ENCODE data around the gene PIK3C2A. TPM values are rescaled to one million over a fixed set of nuclear protein-coding genes. Genes with fewer than 3 reads are reported as not detected.

PIK3C2A gene
- total and polyA plus RNA-seq, 4 donors: 8.2 to 89.9 (median 13.7) TPM

GRCh38 chr11:17179970-17180369, 27.8 kb downstream of the PIK3C2A start:
- Histone ChIP-seq H3K36me3 (ENCODE audit: control insufficient read depth in 4 of 4, insufficient read depth in 3 of 4, low read depth in 1 of 4, low read length in 3 of 4) (peaks cover 0 to 2% (median 0%) of the 10 kb centered on the region in 4 donors), H3K4me3 (ENCODE audit: low read depth in 1 of 3, low read length in 3 of 3) (no peak overlapping the region), H3K4me1 (ENCODE audit: control insufficient read depth in 4 of 4, insufficient read depth in 4 of 4, low read length in 3 of 4) (peaks cover 0 to 3% (median 0%) of the 10 kb centered on the region in 4 donors), H3K9me3 (ENCODE audit: control insufficient read depth in 4 of 4, low read length in 3 of 4) (no peaks in the 10 kb centered on the region), H3K27me3 (ENCODE audit: control insufficient read depth in 4 of 4, insufficient read depth in 4 of 4, low read length in 3 of 4) (no peaks in the 10 kb centered on the region), H3K27ac (ENCODE audit: low read depth in 1 of 2, low read length in 2 of 2) (no peak overlapping the region), H3K9ac (ENCODE audit: low read depth in 1 of 2, low read length in 2 of 2) (no peak overlapping the region)
- no peak for DNase-seq (ENCODE audit: low spot score)
- TF ChIP-seq TAF1 (conservative IDR thresholded peaks at IDR 0.05) (no peak), HNF4A (conservative IDR thresholded peaks at IDR 0.05) (no peak), EGR1 (IDR thresholded peaks at IDR 0.05; ENCODE audit: low read depth in 2 of 2) (no peak)
- WGBS: 91% methylated on average over 3 of the region's 3 CpGs

- DNase-seq (ENCODE audit: low spot score): no peak
- WGBS: 80% methylated on average over 2 of the region's 2 CpGs
- Histone ChIP-seq H3K4me1 (ENCODE audit: control insufficient read depth in 4 of 4, insufficient read depth in 4 of 4, low read length in 3 of 4) (peaks cover 0 to 1% (median 0%) of the 10 kb centered on the region in 4 donors), H3K4me3 (ENCODE audit: low read depth in 1 of 3, low read length in 3 of 3) (no peak overlapping the region), H3K27ac (ENCODE audit: low read depth in 1 of 2, low read length in 2 of 2) (no peak overlapping the region), H3K9me3 (ENCODE audit: control insufficient read depth in 4 of 4, low read length in 3 of 4) (no peaks in the 10 kb centered on the region), H3K27me3 (ENCODE audit: control insufficient read depth in 4 of 4, insufficient read depth in 4 of 4, low read length in 3 of 4) (no peaks in the 10 kb centered on the region), H3K9ac (ENCODE audit: low read depth in 1 of 2, low read length in 2 of 2) (no peak overlapping the region), H3K36me3 (ENCODE audit: control insufficient read depth in 4 of 4, insufficient read depth in 3 of 4, low read depth in 1 of 4, low read length in 3 of 4) (peaks cover 0 to 5% (median 1%) of the 10 kb centered on the region in 4 donors)
- TF ChIP-seq REST (IDR thresholded peaks at IDR 0.05): no peak
- TF ChIP-seq FOXA2 (IDR thresholded peaks at IDR 0.05): no peak
- TF ChIP-seq YY1 (IDR thresholded peaks at IDR 0.05): no peak
- TF ChIP-seq JUND (IDR thresholded peaks at IDR 0.05): no peak
- no peak for TF ChIP-seq HNF4A (conservative IDR thresholded peaks at IDR 0.05)
- no peak for TF ChIP-seq FOXA1 (IDR thresholded peaks at IDR 0.05)
- TF ChIP-seq RXRA (IDR thresholded peaks at IDR 0.05): no peak
- no peak for TF ChIP-seq SP1 (IDR thresholded peaks at IDR 0.05)
- TF ChIP-seq CTCF (IDR thresholded peaks at IDR 0.05; ENCODE audit: low read depth, low read length, missing input control): no peak
- TF ChIP-seq GABPA (IDR thresholded peaks at IDR 0.05 in 1 of 2, conservative IDR thresholded peaks at IDR 0.05 in 1 of 2): no peak
- TF ChIP-seq ZBTB33 (IDR thresholded peaks at IDR 0.05): no peak
- TF ChIP-seq HNF4G (IDR thresholded peaks at IDR 0.05): no peak
- TF ChIP-seq MAX (IDR thresholded peaks at IDR 0.05): no peak
- TF ChIP-seq ATF3 (IDR thresholded peaks at IDR 0.05): no peak
- TF ChIP-seq RAD21 (IDR thresholded peaks at IDR 0.05): no peak
These were observed 34.5 kb downstream of the PIK3C2A start for GRCh38 chr11:17173332-17173731.

Data from liver (tissue), 9 donors.